Heart left ventricle (tissue), 13 donors: ENCODE results near the gene PIGO.

Experiments
- POLR2A ChIP-seq, 2 donors: fragments of 450-650 bp; IDR thresholded peaks; one replicate each; pipeline ENCODE4 v1.6.1; 2017; ENCODE audit warnings: antibody characterized with exemption in 2 of 2, mild to moderate bottlenecking in 2 of 2, moderate library complexity in 2 of 2
- TF ChIP-seq, protein P1 (sequence below), 12 donors: fragments of 200-600 bp; sonication (generic) in 4 of 12; IDR thresholded peaks; one replicate each; pipeline versions ENCODE4 v1.5.0 to v1.8.0; 2018 to 2022; ENCODE audit warnings: antibody characterized with exemption in 12 of 12, mild to moderate bottlenecking in 5 of 12
- donor health status: ischemic (EF 13 %, LVEDD 7.1; RV severe dilation, severe dysfunction).
- donor health status: DM: no; HTN: yes; CAD: no.
- donor health status: DM: no; HTN: no; CAD: no.
- donor health status: ischemic (EF 25% LVEDD 6.9; RV normal size, moderate dysfunction).
- donor health status: ischemic (EF 25% LVEDD 5.7; RV mildly dilated, moderate dysfunction).
- donor health status: ischemic (EF 35%, LVEDD 5.7; RV mildly dilated, moderate dysfunction).
- donor health status: nonischemic (EF 11% LVEDD 7.7; RV severe dilation, severe dysfunction).
- donor health status: DM: yes; HTN: yes; CAD: no.
- donor health status: PGD.
- donor health status: ischemic (EF 29% LVEDD 5.4; RV normal size, mild dysfunction).
- donor health status: nonischemic (EF 23%, LVEDD 6.1; RV moderate dilation, normal function).

DNA sequence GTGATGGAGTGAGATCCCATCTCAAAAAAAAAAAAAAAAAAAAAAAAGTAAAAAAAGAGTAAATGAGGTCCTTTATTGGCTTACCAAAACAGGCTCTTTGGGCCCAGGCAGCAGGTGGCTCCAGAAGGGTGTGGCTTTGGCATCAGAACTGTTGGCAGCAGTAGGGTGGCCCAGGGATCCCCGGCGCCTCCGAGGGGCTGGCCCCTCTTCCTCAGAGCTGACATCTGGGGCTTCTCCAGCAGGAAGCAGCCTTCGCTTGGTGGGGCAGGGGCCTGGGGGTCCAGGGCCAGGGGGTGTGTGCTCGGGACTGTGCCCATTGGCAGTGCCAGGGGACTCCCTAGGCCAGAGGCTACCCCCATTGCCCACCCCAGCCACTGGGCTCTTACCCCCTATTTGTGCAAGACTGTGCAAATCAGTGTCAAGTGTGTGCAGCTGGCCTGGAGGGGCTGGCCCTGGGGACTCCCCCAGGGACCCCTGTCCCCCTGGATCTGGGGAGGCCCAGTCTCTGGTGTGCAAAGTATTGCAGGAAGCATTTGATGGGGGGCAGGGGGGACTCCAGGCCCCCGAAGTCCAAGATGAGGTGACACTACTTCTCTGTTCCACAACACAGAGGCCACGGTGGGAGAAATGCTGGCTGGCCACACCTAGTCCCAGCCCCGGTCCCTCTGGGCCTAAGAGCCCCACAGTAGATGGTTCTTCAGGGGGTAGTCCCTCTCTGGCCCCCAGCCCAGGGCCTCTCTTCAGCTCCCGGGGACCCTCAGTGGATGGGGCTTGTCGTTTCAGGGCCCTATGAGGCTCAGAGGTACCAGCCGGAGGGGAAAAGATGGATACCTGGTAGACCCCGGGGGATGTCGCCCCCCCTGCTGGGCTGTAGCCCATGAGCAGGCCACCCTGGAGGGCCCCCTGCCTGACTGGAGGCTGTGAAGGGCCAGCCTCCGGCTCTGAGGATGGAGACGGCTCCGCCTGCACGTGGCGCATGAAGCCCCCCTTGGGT is 11.2 kb upstream of the PIGO start:
- TF ChIP-seq, protein P1, sequence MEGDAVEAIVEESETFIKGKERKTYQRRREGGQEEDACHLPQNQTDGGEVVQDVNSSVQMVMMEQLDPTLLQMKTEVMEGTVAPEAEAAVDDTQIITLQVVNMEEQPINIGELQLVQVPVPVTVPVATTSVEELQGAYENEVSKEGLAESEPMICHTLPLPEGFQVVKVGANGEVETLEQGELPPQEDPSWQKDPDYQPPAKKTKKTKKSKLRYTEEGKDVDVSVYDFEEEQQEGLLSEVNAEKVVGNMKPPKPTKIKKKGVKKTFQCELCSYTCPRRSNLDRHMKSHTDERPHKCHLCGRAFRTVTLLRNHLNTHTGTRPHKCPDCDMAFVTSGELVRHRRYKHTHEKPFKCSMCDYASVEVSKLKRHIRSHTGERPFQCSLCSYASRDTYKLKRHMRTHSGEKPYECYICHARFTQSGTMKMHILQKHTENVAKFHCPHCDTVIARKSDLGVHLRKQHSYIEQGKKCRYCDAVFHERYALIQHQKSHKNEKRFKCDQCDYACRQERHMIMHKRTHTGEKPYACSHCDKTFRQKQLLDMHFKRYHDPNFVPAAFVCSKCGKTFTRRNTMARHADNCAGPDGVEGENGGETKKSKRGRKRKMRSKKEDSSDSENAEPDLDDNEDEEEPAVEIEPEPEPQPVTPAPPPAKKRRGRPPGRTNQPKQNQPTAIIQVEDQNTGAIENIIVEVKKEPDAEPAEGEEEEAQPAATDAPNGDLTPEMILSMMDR (IDR thresholded peaks at IDR 0.05), result no peak
- no peak for TF ChIP-seq POLR2A (IDR thresholded peaks at IDR 0.05)
